ENCODE results near the gene CLDN9.

The CLDN9 gene

DNA sequence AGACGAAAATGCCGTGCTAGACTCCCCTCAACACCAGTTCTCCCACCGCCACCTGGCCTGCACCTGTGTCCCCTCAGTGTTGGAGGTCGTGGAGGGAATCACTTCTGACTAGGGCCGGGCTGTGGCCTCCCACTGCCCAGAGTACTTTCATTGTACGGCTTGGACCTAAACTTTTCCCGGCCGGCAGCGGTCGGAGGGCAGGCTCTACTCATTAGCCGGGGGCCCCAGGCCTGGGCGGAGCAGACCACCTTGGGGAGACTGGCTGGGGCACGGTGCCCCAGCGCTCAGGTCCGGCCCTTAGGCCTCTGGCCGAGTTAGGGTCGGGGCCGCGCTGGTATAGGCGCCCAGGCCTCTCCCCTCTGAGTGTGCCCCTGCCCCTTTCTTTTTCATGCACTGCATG lies 4.6 kb downstream of the CLDN9 start:
- no peak for DNase-seq

DNA sequence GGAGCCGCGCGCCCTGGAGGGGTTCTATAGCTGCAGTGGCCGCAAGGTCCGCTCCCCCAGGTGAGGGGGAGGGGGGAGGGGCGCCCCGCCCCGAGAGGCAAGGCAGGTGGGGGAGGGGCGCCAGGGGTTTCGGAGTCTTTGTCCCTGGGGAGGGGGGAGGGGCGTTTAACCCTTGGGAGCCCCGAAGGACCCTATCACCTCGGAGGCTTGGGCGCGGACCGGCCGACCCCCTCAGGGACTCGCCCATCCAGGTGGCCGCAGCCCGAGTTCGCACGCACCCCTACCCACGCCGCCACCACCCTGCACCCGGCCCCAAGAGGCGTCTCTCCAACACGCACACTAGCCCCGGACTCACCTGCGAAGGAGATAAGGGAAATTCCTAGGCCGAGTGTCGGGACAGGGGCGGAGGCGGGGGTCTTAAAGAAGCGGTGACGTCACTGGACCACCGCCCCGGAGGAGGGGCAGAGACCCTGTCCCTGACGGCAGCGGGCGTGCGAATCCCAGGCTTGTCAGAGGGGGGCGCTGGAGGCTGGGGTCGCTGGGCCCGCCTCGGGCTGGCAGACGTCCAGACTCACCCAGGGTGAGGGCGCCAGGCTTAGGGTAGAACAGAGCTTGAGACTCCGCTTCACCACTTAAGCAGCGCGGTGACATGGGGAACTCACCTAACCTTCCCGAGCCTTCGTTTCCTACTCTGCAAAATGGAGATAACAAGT lies 5.2 kb downstream of the CLDN9 start, which contains the start of gene CLDN6:
Gene CLDN6 (minus strand): TSS at position 390 of the 713 bp plus-strand sequence. CDS start 2,162 bp downstream, outside the sequence.
- no peak for DNase-seq

DNA sequence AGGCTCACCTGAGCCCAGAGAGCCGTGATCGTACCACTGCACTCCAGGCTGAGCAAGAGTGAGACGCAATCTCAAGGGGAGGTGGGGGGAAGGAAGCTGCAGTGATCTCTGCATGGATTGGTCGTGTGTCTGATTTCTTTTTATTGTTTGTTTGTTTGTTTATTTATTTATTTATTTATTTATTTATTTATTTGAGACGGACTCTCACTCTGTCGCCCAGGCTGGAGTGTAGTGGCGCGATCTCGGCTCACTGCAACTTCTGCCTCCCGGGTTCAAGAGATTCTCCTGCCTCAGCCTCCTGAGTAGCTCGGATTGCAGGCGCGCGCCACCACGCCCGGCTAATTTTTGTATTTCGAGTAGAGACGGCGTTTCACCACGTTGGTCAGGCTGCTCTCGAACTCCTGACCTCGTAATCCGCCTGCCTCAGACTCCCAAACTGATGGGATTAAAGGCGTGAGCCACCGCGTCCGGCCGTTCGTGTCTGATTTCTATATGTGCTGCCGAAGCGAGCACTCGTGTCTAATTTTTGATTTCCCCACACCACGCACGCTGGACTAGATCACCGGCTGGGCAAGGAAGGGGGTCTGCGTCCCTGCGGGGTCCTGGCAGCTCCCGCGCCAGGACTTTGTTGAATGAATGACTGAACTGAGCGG lies 7.0 kb downstream of the CLDN9 start:
- DNase-seq = no peak

DNA sequence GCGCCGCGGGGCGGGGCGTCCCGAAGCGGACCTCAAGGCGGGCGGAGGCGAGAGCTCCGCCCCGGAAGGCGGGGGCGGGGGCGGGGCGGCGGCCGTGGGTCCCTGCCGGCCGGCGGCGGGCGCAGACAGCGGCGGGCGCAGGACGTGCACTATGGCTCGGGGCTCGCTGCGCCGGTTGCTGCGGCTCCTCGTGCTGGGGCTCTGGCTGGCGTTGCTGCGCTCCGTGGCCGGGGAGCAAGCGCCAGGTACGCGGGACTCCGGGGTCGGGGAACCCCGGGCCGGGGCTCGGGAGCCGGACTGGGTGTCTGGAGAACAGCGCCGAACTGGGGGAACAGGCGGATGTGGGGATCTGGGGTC lies 7.5 kb downstream of the CLDN9 start, which contains the start of gene TNFRSF12A:
Gene TNFRSF12A (plus strand): TSS at position 122 of the 357 bp plus-strand sequence. CDS start 30 bp downstream, at position 152.
- DNase-seq = peak in 36 of 51 donors; percentile 7 to 67 (median 36)

DNA sequence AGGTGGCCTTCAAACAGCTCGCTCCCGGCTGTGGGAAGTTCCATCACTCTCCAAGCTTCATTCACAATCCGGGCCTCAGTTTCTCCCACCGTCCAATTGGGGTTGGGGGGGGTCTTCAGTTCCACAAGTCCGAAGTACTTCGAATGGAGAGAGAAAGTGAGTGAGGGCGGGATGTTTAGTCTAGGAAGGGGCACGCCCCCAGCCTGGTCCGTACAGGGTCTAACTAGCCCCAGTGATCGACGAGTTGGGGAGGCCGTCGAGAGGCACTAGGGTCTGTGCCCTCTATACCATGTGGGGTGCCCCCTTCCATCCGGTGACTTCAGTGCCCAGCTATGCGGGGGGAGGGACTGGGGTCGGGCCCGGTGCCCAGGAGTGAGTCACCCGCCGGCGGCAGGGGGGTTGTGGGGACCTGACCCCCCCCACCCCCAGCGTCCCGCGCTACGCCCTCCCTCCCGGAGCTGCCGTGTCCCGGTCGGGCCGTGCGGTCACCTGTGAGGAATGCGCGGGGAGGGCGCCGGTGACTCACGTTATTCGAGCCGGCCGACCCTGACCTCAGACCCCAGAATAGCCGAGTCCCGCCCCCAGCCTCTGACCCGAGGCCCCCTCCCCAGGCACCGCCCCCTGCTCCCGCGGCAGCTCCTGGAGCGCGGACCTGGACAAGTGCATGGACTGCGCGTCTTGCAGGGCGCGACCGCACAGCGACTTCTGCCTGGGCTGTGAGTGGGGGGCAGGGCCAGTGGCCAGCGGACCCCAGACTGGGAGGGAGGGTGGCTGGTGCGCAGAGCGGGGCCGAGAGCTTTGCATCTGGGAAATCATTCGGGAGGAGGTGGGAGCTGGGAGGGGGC lies 8.1 kb downstream of the CLDN9 start:
- peak in 30 of 51 donors; percentile 3 to 78 (median 34) for DNase-seq

DNA sequence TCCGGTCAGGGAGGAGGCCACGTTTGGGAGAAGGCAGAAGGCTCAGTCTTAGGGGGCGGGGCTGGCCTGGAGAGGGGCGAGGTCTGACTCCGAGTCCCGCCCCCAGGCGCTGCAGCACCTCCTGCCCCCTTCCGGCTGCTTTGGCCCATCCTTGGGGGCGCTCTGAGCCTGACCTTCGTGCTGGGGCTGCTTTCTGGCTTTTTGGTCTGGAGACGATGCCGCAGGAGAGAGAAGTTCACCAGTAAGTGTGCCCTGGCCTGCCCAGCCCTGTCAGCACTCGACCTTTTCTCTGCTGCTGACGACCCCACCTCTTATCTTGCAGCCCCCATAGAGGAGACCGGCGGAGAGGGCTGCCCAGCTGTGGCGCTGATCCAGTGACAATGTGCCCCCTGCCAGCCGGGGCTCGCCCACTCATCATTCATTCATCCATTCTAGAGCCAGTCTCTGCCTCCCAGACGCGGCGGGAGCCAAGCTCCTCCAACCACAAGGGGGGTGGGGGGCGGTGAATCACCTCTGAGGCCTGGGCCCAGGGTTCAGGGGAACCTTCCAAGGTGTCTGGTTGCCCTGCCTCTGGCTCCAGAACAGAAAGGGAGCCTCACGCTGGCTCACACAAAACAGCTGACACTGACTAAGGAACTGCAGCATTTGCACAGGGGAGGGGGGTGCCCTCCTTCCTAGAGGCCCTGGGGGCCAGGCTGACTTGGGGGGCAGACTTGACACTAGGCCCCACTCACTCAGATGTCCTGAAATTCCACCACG lies 8.9 kb downstream of the CLDN9 start:
- peak in 22 of 51 donors; percentile 6 to 63 (median 31) for DNase-seq

DNA sequence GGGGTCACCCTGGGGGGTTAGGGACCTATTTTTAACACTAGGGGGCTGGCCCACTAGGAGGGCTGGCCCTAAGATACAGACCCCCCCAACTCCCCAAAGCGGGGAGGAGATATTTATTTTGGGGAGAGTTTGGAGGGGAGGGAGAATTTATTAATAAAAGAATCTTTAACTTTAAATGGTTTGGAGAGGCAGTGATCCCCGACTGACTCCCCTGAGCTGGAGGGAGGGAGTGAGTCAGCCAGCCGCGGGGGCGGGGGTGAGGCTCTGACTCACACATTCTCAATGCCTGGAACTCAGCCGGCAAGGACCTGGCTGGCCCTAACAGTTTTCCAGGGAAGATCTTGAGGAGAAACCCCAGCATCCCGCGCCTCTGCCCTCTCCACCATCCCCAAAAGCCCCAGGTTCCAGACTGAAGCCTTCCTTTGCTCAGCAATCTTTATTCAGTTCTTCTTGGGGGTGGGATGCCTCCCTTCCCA lies 9.5 kb downstream of the CLDN9 start:
- DNase-seq = peak in 35 of 51 donors; percentile 8 to 86 (median 30)

DNA sequence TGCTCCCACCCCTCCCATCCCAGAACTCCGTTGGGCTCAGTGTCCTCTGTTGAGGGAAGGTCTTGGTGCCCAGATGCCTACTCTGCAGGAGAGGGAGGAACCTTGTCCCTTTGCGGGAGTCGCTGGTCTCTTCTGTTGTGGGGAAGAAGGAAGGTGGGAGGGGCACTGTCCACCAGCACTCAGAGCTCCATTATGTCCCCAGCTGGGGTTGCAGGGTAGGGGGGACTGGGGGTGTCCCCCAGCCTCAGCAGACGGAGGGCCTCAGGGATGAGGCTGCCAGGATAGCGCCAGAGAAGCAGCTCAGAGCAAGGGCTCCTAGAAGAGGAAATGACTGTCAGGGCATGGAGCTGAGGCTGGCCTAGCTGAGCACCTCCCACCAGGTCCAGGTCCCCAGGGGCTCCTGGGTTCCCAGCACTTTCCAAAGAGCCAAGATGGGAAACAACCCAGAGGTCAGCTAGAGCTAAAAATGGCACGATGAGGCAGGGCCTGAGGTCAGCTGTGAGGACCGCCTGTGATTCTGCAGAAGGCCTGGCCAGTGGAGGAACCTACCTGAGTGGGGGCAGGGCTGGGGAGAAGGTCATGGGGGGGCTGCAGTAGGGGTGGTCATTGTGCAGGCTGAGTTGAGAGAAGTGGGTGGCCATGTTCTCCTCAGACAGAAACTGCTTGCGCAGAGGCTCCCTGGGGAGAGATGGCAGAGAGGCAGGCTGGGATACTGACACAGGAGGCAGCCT lies 10.1 kb downstream of the CLDN9 start:
- peak in 4 of 51 donors; percentile 32 to 60 (median 38) for DNase-seq

DNA sequence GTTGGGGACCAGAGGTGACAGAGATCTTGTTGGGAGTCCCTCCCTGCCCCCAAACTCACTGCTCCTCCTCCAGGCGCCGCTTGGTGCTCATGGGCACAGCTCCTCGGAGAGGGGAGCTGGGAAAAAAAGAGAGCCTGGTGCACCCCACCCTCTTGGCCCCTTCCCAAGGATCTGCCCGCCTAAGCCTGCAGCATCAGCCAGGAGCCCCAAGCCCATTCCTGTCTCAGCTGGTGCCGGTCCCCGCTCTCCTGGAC lies 10.6 kb downstream of the CLDN9 start:
- peak in 18 of 51 donors; percentile 33 to 67 (median 52) for DNase-seq

DNA sequence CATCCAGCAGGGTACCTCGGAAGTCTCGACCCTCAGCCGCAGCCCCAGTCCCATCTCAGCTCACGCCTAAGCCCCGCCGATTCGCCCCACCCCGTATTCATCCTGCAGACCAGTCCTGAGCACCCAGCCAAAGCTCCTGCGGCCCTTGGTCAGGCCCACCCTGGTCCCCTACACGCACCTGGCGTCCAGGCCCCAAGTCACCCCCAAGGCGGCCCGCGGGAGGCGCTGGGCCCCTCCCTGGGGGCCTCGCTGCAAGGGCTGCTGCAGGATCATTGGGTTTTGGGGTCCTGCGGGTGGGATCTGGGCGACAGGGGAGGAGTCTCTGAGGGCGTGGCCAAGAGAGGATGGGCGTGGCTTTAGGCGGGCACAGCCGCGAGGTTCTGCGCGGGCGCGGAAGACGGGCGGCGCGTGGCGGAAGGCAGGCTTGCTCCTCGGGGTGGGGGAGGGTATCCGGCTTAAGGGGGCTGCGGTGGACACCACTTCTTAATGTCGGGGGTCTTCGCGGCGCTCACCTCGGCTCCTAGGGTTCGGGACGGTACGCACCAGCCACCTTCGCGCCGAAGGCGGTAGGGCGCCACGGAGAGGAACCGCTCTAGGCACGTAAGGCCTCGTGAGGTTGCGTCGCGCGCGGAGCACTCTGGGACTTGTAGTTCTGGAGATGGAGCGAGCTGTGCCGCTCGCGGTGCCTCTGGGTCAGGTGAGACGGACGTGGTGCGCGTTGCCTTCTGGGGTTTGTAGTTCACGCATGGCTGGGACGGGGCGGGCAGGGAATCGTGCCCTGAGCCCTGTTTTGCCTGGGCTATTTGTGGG lies 11.2 kb downstream of the CLDN9 start, which contains the start of the genes HCFC1R1 and THOC6:
Gene HCFC1R1 (minus strand): TSS at position 274 of the 810 bp plus-strand sequence. CDS start 1 bp downstream, at position 273.
Gene THOC6 (plus strand): TSS at position 367 of the 810 bp plus-strand sequence. CDS start 292 bp downstream, at position 659.
- DNase-seq = peak; percentile 63 to 99 (median 94)

DNA sequence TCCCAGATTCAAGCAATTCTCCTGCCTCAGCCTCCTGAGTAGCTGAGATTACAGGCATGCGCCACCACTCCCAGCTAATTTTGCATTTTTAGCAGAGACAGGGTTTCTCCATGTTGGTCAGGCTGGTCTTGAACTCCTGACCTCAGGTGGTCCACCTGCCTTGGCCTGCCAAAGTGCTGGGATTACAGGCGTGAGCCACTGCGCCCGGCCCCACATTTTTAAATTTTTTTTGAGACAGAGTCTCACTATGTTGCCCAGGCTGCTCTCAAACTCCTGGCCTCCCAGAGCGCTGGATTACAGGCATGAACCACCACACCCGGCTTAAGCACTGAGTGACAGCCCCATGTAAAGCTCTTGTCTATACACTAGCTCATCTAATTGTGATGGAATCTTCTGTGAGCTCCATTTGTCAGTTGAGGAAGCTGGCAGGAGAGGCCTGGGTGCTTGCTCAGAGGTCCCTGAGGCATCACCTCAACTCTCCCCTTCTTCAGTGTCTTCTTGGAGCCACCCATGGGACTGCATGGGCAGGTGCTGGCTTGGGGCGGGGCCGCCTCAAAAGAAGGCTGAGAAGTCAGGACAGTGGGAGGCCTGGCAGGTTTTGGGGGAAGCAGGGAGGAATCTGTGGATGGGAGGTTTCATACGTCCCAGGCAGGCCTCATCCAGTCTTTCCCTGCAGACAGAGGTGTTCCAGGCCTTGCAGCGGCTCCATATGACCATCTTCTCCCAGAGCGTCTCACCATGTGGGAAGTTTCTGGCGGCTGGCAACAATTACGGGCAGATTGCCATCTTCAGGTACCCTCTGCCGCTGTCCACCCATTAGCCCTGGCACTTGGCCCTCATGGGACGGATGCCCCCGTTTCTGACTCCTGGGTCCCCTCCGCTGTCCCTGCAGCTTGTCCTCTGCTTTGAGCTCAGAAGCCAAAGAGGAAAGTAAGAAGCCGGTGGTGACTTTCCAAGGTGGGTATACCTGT lies 12.6 kb downstream of the CLDN9 start:
- no peak for DNase-seq

DNA sequence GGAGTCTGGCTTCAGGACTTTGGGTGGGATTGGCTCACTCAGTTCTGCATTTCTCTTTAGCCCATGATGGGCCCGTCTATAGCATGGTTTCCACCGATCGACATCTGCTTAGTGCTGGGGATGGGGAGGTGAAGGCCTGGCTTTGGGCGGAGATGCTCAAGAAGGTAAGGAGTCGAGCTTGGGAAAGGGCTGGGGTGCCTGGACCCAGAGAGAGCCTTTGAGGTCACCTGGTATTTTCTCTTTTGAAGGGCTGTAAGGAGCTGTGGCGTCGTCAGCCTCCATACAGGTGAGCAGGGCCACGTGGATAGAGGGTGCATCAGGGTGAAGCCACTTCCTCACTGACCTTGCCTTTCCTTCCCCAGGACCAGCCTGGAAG lies 13.3 kb downstream of the CLDN9 start:
- DNase-seq = no peak

DNA sequence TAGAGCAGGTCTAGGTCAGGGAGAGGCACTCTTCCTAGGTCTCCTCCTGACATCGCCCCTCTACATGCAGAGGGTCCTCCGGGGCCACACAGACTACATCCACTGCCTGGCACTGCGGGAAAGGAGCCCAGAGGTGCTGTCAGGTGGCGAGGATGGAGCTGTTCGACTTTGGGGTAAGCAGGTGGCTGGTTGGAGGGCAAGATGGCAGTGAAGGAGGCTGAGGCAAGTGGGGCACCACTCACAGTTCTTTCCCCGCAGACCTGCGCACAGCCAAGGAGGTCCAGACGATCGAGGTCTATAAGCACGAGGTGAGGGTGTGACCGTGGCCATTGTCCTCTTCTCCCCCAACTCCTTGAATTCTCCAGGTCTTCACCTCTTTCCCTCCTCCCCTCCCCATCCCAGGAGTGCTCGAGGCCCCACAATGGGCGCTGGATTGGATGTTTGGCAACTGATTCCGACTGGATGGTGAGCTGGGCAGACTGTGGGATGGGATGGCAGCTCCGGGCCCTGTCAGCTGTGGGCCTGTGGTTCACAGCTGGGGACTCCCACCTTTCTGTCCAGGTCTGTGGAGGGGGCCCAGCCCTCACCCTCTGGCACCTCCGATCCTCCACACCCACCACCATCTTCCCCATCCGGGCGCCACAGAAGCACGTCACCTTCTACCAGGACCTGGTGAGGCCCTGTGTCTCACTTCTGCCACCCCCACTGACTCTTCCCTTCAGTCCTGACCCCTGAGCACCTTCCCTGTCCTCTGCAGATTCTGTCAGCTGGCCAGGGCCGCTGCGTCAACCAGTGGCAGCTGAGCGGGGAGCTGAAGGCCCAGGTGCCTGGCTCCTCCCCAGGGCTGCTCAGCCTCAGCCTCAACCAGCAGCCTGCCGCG lies 14.1 kb downstream of the CLDN9 start:
- DNase-seq = no peak

DNA sequence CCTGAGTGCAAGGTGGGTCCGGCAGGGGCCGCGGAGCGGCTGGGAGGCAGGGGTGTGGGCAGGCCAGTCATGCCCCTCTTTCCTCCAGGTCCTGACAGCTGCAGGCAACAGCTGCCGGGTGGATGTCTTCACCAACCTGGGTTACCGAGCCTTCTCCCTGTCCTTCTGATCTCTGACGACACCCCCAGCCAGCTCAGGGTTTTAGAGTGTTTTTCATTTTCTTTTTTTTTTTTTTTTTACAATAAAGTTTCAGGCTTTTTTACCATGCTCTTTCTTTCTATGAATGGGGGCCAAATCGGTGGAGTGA lies 14.7 kb downstream of the CLDN9 start:
- DNase-seq = no peak

DNA sequence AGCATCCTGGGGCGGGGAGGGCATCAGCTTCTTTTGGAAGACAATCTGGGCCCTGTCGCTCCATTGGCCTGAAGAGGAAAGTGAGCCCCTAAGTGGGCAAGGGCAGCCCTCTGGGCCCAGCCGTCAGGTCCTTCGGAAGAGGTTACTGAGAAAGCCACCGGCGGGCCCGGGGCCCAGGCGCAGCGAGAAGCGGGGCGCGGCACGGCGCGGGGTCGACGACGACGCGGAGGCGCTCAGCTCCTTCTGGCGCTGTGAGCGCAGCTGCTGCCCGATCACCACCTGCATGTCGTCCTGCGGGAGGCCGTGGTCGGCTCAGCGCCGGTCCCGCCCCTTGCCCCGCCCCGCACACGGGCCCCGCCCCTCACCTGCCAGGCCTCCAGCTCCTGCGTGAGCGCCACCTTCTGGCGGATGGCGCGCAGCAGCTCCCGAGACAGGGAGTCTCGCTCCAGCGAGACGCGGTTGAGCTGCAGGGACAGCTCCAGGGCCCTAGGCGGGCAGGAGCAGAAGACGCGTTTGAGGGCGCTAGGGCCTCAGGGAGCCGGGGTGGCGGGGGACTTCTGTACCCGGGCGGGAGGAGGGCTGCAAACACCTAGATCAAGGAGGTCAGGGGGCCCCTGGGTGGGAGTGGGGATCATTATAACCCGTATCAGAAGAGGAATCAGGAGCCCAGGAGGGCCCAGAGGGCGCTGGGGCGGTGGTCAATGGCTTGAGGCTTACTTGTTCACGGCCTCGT lies 15.4 kb downstream of the CLDN9 start:
- peak in 37 of 51 donors; percentile 8 to 77 (median 43) for DNase-seq

DNA sequence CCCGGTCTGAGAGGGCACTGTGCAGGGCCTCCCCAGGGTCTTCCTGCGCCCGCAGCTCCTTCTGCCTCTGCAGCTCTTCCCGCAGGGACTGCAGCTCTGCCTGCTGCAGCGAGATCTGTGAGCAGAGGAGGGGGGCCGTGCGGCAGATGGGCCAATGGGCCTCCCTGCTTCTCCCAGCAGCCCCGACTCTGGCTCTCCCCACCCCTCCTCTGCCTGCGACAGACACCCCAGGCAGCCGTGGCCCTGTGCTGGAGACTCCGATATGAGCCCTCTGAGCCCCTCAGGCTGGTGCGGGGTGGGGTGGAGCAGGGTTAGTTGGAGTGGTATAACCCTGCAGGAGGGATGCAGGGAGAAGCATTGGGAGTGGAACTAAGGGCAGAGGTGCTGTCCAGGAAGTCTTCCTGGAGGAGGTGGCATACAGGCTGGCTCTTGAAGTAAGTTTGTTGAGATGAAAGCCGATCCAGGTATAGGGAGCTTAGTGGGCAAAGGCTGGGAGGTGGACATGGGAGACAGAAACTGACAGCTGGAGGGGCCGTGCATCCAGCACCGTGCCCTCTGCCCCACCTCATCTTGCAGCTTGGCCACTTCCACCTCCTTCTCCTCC lies 16.1 kb downstream of the CLDN9 start:
- DNase-seq = no peak

Data from hypothalamus (tissue), 51 donors.